Measurements from ENCODE around the gene BICD2. TPM values are rescaled to one million over a fixed set of nuclear protein-coding genes. Genes with fewer than 3 reads are reported as not detected.

The BICD2 gene
- total RNA-seq, 1 donor from 2014 or later = 29.1 TPM

DNA sequence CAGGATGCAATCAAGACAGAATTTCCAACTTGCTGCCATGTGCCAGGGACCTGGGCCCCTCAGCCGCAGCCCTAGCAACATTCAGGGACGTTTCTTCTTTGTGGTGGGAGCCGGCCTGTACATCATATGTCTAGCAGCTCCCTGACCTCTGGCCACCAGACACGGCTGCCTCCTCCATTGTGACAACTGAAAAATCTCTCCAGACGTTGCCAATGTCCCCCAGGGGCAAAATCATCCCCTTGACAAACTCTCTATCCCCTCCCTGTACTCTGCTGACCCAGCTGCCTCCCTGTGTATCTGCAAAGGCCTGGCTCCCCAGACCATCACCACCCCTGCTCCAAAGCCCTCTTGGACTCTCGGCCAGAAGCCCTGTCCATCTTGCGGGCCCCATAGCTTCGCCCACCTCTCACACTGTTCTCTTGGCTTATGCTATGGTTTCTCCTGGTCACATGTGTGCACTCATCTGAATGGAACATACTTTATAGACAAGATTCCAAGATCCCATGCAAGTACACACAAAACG lies 40.8 kb downstream of the BICD2 start:
- intact Hi-C loops (cut with DNase I) = no loop called here
- TF ChIP-seq, protein P1, sequence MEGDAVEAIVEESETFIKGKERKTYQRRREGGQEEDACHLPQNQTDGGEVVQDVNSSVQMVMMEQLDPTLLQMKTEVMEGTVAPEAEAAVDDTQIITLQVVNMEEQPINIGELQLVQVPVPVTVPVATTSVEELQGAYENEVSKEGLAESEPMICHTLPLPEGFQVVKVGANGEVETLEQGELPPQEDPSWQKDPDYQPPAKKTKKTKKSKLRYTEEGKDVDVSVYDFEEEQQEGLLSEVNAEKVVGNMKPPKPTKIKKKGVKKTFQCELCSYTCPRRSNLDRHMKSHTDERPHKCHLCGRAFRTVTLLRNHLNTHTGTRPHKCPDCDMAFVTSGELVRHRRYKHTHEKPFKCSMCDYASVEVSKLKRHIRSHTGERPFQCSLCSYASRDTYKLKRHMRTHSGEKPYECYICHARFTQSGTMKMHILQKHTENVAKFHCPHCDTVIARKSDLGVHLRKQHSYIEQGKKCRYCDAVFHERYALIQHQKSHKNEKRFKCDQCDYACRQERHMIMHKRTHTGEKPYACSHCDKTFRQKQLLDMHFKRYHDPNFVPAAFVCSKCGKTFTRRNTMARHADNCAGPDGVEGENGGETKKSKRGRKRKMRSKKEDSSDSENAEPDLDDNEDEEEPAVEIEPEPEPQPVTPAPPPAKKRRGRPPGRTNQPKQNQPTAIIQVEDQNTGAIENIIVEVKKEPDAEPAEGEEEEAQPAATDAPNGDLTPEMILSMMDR (IDR thresholded peaks at IDR 0.05) = no peak
- Histone ChIP-seq H3K27ac (no peak overlapping the region), H3K9me3 (no peaks in the 10 kb centered on the region), H3K4me3 (no peak overlapping the region), H3K36me3 (peaks cover 45 to 64% of the 10 kb centered on the region in 2 donors), H3K4me1 (no peaks in the 10 kb centered on the region), H3K27me3 (no peaks in the 10 kb centered on the region)
- DNase-seq (ENCODE audit: low spot score in 2 of 2) = no peak

DNA sequence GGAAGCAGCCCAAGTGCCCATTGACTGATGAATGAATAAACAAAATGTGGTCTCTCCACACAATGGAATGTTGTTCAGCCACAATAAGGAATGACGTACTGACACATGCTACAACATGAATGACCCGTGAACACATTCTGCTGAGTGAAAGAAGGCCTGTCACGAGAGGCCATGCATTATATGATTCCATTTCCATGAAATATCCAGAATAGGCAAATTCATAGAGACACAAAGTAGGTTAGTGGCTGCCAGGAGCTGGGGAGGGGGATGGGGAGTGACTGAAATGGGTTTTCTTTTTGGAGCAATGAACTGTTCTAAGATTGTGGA lies 41.4 kb downstream of the BICD2 start:
- Histone ChIP-seq H3K9me3 (no peaks in the 10 kb centered on the region), H3K4me1 (no peaks in the 10 kb centered on the region), H3K27ac (no peak overlapping the region), H3K4me3 (no peak overlapping the region), H3K36me3 (peaks cover 45 to 64% of the 10 kb centered on the region in 2 donors), H3K27me3 (no peaks in the 10 kb centered on the region)
- intact Hi-C loops (cut with DNase I) = no loop called here
- TF ChIP-seq, protein P1 (IDR thresholded peaks at IDR 0.05) = no peak
- no peak for DNase-seq (ENCODE audit: low spot score in 2 of 2)

DNA sequence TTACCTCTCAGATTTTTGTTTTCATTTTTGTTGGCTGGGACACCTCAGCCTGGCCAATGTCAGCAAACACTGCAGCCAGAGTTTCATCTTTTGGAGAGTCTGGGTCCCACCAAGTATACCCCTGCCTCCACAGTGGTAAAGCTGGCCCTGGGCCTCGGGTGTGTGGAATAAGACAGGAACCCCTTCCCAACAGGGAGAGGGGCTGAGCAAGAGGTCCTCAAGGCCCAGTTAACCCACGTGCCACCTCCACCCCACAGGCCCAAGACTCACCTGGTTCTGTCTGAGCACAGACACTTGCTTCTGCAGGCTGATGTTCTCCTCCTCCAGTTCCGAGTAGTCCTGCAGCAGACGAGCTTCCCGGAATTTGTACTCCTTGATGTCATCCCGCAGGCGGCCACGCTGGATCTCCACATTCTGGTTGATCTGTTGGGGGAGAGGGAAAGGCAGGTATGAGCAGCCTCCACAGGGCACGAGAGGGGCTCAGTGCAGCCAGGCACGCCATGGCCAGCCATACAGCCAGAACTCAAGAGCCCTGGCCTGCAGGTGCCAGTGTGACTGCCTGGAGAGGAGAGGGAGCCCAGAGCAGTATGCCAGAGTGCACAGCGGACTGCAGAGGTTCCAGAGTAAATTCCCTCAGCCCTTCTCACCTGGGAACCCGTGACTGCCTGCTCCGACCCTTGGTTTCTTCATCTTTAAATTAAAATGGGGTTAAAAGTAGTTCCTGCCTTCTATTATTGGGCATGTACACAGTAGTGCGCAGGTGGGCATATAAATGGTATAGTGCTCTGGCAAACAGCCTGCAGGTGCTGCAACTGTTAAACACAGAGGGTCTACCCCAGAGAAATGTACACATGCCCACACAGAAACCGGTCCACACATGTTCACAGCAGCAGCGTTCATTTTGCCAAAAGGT lies 42.0 kb downstream of the BICD2 start:
- no peaks in the 10 kb centered on the region for H3K9me3 ChIP-seq

DNA sequence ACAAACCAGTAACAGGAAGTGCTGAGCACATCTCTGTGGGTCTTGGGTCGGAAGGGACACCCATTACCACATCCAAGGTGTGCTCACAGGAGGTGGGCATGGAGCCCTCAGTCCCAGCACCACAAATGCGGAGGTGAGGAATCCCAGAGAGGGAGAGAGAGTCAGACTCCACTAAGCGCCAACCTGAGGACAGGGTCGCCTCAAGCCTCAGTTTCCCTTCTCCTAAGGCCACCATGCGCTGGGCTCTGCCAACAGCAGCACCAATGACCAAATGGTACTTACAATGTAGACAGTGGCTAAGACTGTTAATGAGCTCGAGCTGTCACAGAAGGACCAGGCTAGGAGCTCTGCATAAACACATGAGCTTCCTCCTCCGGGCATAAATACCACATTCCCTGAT lies 43.1 kb downstream of the BICD2 start:
- no peak overlapping the region for H3K27ac ChIP-seq
- H3K4me3 ChIP-seq = no peak overlapping the region
- H3K27me3 ChIP-seq = no peaks in the 10 kb centered on the region
- H3K36me3 ChIP-seq = peaks cover 52 to 72% of the 10 kb centered on the region in 2 donors
- no peak for DNase-seq (ENCODE audit: low spot score in 2 of 2)
- intact Hi-C loops (cut with DNase I) = no loop called here
- no peaks in the 10 kb centered on the region for H3K4me1 ChIP-seq
- TF ChIP-seq, protein P1 (IDR thresholded peaks at IDR 0.05) = no peak
- no peaks in the 10 kb centered on the region for H3K9me3 ChIP-seq

More for the DNA sequence above, 42.0 kb downstream of the BICD2 start:
- Histone ChIP-seq H3K4me1 (no peaks in the 10 kb centered on the region), H3K27me3 (no peaks in the 10 kb centered on the region), H3K4me3 (no peak overlapping the region), H3K36me3 (peaks cover 45 to 64% of the 10 kb centered on the region in 2 donors), H3K27ac (no peak overlapping the region)
- intact Hi-C loops (cut with DNase I) = no loop called here
- no peak for DNase-seq (ENCODE audit: low spot score in 2 of 2)
- TF ChIP-seq, protein P1 (IDR thresholded peaks at IDR 0.05) = no peak

DNA sequence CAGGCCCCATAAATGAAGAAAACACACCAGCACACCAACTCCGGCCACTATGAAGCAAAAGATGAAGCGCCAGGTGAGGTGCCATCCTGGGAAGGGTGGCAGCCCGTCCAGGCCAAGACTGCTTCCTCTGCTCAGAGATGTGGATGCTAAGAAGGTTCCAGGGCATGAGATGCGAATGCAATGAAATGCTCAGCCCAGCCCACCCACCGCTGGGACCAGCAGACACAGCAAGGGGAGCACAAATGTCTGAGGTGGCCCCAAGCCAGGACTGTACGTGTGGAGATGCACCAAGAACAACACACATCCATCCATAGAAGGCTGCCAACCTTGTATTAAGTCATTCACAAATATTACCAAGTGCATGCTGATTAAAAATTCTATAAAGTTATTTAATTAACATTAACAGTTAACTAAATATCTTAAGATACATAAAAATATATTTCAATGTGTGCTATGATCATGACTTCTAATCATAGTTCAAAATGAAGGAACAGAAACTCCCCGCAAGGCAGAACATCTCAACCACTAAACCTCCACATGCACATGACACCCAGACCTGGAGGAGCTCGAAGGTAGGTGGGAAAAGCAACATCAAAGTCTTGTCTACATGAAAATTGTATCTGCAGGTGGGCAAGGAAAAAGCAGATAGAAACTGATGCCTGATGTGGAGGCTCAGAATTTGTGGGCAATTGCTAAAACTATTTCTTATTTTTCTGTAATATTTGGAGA lies 43.7 kb downstream of the BICD2 start:
- H3K36me3 ChIP-seq = peaks cover 54 to 75% of the 10 kb centered on the region in 2 donors
- H3K9me3 ChIP-seq = no peaks in the 10 kb centered on the region
- no peaks in the 10 kb centered on the region for H3K4me1 ChIP-seq
- H3K4me3 ChIP-seq = no peak overlapping the region
- TF ChIP-seq, protein P1 (IDR thresholded peaks at IDR 0.05) = no peak
- H3K27me3 ChIP-seq = no peaks in the 10 kb centered on the region
- no peak overlapping the region for H3K27ac ChIP-seq
- no peak for DNase-seq (ENCODE audit: low spot score in 2 of 2)
- intact Hi-C loops (cut with DNase I) = no loop called here

Data from ascending aorta (tissue), 2 donors.